ENCODE results near the gene COPG2.

DNA sequence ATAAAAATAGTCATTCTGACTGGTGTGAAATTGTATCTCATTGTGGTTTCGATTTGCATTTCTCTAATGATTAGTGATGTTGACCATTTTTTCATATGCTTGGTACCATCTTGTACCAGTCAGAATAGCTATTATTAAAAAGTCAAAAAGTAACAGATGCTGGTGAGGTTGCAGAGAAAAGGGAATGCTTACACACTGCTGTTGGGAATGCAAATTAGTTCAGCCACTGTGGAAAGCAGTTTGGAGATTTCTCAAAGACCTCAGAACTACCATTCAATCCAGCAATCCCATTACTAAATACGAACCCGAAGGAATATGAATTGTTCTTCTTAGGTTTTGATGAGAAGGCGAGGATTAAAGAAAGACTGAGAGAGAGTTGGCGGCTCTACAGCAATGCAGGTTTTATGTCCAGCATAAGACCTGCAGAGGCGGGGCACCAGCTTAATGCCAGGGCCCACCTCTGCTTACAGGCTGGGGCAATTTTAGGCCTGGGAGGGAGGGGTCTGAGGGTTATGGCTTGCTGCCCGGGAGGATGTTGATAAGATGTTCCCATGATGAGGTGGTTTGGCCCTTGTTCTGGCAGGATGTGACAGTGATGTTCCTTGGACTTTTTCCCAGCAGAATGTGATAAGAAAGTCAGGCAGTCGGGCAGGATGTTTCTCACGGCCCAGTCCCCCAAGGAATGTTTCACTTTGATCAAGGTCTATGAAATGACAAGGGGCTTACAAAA lies 102.2 kb downstream of the COPG2 start:
- TF ChIP-seq, protein P1, sequence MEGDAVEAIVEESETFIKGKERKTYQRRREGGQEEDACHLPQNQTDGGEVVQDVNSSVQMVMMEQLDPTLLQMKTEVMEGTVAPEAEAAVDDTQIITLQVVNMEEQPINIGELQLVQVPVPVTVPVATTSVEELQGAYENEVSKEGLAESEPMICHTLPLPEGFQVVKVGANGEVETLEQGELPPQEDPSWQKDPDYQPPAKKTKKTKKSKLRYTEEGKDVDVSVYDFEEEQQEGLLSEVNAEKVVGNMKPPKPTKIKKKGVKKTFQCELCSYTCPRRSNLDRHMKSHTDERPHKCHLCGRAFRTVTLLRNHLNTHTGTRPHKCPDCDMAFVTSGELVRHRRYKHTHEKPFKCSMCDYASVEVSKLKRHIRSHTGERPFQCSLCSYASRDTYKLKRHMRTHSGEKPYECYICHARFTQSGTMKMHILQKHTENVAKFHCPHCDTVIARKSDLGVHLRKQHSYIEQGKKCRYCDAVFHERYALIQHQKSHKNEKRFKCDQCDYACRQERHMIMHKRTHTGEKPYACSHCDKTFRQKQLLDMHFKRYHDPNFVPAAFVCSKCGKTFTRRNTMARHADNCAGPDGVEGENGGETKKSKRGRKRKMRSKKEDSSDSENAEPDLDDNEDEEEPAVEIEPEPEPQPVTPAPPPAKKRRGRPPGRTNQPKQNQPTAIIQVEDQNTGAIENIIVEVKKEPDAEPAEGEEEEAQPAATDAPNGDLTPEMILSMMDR (IDR thresholded peaks at IDR 0.05): no peak
- TF ChIP-seq POLR2A (IDR thresholded peaks at IDR 0.05): no peak
